Daoy (cell line): Measurements from ENCODE around the gene DHCR7. TPM values are rescaled to one million over a fixed set of nuclear protein-coding genes. Genes with fewer than 3 reads are reported as not detected.

Source experiments
- DNase-seq: peaks from one replicate; pipeline ENCODE4 v3.0.0-alpha.2; 2015; ENCODE audit warnings: low read depth
- total RNA-seq: library from RNA; depleted of rRNA; stranded (reverse); fragments of >200 nt; shearing (Covaris generic); gene quantifications from 2 replicates; pipeline ENCODE4 v1.2.3, GENCODE V29; 2014

The DHCR7 gene
- total RNA-seq, 1 experiment from 2014 or later: 34.9 TPM

DNA sequence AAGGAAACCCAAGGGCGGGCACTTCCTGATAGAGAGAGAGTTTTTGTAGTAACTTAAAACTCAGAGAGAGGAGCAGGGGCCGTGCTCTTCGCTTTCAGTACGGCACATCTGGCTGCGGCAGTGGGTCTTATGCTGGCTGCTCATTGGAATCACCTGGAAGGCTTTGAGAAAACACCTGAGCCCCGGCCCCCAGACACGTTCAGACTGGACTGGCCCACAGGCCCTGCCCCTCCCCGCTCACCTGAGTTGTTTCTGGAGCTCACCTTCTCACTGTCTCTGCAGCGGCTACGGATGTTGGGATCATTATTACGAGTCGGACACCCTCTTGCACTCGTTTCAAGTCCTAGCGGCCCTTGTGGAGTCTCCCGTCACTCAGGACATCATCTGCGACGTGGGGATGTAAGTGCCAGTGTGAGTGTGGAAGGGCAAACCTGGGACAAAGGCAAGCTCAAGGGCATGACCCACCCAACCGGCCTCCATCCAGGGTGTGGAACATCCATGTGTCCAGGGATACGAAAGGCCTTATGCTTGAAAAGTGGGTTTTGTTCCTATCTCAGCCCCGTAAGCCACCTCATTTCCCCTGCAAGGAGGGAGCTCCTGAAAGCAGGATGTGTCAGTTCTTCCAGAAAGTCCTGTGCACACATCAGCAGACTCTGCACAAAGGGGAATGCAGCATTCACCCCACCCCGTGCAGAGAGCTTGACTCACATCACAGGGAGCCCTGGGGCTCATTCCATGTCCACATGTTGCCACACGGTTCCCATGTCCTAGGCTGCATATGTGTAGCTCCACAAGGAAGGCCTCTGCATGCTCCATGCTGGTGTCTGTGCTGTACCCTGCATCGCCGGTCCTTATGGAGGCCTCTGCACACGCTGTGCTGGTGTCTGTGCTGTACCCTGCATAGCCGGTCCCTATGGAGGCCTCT, 10.2 kb upstream of the DHCR7 start:
- DNase-seq: no peak

DNA sequence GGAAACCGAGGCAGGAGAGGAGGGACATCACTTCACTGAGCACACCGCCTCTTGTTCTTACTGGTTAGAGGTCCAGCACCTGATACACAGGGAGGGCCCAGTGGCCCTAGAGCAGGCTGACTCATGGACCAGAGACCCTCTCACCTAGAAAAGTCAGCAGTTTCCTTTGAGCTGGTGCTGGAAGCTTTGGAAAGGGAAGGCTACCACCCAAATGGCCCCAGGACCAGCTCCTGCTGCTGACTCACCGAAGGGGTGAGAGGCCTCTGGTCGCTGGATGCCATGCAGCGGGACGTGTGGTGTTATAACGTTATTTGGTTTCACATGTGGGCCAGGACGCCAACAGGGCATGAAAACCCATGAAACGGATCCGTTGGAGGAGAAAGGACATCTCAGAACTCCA, 8.6 kb upstream of the DHCR7 start:
- no peak for DNase-seq

DNA sequence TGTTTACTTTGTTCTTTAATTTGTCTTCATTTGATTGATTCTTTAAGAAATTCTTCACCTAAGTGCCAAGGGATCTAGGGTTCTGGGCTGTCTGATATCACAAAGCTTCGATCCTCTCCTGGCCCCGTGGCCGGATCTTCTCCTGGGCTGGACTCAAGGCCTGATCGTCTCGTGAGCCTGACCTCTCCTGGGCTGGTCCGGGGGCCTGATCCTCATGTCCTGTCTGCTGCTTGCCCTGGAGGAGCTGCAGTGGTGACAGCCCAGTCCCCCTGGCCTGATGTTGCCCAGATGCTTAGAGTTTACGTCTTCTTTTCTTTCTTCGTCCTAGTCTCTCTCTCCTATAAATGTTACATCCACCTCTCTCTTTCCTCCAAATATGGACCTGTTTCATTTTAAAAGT, 8.1 kb upstream of the DHCR7 start:
- DNase-seq: no peak

DNA sequence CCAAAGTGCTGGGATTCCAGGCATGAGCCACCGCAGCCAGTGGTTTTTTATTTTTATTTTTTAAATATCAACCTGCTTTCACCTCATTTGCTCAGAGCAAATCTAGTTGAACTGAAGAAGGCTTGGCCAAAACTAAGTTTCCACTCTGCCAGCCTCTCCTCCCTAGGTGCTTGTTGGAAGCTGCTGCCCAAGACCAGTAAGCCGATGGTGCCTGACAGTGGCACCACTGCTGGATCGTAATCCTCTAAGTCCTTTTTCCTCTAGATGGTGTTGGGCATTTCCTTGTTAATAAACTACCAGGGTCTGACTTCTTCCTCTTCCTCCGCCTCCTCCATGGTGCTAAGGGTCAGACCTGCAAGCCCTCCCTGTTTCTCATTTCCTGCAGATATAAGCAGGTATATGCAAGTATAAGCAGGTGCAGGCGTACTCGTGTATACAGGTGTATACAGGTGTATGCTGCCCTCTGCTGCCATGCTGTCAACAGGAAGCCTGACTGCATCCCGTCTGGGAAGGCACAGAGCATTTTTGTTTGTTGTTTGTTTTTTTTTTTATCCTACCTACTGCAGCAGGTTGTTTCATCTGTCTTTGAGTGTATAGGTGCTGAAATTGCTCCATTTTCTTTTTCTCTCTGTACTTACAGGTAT, 6.4 kb upstream of the DHCR7 start:
- no peak for DNase-seq

DNA sequence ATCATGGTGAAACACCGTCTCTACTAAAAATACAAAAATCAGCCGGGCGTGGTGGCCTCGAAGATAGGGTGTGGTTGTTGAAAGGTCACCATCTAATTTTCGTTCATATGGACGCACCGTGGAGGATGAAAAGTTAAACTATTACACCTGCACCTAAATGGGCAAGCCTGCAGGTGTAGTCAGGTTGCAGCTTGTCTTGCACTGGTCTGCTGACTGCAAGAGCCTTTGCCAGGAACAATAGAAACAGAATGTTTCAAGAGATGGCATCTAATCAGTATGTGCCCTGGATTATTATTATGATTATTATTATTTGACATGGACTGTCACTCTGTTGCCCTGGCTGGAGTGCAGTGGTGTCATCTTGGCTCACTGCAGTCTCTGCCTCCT, 5.7 kb upstream of the DHCR7 start:
- DNase-seq: no peak

DNA sequence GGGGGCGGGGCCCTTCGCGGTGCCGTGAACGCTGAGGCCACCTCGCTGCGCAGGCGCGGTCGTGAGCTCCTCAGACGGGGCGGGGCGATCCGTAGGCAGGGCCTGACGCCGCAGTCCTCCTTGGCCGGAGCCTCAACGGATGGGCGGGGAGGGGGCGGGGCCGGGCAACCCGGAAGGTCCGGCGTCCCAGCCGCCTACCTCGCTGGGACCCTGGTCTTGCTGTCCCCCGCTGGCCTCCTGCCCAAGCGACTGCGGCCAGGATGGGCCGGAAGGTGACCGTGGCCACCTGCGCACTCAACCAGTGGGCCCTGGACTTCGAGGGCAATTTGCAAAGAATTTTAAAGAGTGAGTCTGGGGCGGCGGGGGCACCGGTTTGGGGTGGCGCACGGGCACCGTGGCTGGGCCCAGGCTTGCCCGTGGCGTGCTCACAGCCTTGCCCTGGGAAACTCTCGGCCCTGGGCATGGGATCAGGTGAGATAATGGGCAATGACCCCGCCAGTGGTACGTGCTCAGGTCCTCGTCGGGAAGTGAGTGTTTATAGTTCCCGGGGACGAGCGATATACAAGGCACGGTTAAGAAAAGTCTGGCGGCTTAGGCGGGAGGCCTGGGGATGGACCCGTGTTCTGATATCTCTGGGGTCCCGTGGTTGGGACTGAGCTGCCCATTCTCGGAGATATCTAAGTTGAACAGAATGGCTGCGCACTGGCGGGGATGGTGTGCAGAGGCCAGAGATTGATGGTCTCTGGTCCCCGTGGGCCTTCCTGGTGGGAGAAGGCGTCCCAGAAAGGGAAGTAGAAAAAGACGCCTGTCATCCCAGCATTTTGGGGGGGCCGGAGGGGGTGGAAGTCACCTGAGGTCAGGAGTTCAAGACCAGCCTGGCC, 5.1 kb upstream of the DHCR7 start, which contains the start of gene NADSYN1:
TSS of gene NADSYN1 (plus strand) at position 167 of the 881 bp plus-strand sequence. CDS start at position 261, 94 bp downstream.
- DNase-seq: peak; percentile 98

DNA sequence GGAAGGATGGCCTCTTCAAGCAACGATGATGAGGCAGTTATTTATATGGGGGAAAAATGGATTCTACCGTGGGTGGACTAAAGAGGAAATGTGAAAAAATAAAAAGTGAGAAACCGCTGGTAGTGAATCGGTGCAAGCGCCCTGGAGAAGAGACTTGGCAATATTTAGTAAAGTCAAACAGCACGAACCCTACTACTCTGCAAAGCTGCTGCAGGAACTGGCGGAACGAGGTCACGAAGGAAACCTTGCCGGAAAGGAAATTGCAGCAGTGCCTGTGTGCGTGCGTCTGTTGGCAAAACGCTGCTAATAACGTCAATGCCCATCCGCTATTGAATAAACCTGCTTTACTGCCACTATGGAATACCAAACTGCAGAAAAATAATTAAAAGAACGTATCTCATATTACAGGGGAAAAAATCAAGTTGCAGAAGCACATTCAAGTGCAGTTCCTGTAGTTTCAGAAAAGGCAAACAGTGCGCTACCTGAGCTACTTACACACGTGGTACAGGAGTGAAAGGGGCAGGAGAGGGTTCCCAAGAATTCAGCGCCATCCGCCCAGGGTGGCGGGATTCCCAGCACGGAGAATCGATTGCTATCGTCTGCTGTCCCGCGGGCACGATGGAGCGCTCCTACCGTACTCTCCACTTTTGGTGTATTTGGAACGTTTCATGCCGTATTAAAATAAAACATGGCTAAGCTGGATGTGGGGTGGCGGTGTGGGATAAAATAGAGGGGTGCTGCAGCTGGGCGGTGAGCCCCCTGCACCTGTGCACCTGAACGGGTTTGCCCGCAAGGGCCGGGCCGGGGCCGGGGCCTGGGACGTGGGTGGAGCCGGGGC, 4.2 kb upstream of the DHCR7 start:
- no peak for DNase-seq

DNA sequence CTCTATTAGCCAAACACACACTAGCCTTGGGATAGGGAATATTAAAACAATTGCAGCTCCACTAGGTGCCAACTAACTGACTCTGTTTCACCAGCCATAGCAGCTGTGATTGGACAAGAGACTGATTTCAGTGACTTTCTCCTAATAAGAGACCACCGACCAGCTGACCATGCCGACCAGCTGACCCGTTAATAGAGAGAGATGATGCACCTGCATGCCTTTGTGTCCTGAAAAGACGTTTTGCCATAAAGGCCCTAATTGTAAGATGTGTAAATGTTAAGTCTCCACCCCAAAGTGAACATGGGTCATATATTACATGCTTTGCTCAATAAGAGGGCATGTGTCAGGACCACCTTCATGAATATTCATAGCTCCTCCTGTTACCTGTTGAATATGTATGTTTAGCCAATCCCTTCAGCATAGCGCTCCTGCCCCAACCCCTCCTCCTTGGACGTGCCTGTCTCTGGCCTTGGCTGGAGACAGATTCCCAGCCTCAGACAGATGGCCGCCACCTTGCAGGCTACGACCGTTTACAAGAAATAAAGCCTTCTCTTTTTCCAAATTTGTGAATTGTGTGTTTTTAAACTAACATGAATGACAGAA, 3.5 kb upstream of the DHCR7 start:
- no peak for DNase-seq

DNA sequence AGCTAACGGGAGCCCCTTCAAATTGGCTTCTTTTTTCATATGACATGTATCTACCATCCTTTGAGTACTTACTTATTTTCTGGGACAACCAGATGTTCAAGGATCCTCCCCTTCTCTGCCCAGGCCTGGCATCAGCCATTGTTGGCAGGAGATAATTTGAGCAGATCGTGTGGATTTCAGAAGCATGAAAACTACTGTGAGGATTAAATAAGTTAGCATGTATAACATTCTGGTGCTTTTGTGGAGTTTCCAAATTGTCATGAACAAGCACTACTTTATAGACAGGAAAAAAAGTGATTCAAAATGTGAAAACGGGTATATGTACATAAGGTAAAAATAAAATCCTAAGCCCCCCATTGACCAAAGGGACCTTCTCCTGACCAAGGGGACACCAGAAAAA, 2.7 kb upstream of the DHCR7 start:
- DNase-seq: no peak

DNA sequence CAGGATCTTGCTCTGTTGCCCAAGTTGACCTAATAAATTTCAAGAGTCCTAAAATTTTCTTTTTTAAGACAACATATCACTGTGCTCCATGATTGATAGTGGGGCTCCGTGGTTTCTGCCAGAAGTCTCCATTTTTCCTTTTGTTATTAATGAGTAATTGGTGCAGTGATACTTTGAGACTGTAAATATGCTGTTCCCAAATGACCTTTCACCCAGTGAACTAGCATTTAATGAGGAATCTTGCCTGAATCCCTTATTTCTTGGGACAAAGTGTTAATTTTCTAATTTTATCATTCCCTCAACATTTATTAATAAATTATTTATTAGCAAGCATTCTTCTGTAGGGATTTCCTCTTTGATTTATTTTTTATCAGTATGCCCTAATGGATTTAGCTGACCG, 2.3 kb upstream of the DHCR7 start:
- no peak for DNase-seq

DNA sequence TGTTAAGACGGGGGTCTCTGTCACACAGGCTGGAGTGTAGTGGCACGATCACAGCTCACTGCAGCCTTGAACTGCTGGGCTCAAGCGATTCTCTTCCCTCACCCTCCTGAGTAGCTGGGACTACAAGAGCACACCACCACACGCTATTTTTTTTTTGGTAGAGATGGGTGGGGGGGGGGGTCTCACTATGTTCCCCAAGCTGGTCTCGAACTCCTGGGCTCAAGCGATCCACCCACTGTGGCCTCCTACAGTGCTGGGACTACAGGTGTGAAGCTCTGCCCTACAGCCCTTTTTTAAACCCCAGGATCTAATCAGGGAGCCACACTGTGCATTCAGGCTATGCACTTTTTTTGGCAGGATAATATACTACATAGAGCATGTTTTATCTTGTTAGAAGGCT, 1.4 kb upstream of the DHCR7 start:
- no peak for DNase-seq

DNA sequence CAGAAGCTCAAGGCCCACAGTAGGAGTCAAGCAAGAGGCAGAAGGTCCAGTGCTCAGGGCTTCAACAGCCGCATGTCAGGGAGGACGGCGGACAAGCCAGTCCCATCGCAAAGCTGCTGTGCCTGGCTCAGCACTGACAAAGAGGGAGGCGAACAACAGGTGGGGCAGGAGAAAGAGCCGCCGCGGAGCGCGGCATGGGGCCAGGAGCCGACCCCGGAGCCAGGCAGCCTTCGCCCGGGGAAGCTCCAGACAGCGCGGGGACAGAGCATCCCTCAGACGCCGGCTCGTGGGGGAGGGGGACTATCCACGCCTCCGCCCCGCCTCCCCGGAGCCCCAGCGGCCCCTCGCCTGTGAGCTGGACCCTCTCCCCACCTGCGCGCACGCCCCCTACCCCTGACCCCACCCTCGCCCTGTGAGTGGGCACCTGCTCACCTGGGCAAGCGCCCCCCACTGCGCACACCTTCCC, 369 bp downstream of the DHCR7 start:
- DNase-seq: no peak

DNA sequence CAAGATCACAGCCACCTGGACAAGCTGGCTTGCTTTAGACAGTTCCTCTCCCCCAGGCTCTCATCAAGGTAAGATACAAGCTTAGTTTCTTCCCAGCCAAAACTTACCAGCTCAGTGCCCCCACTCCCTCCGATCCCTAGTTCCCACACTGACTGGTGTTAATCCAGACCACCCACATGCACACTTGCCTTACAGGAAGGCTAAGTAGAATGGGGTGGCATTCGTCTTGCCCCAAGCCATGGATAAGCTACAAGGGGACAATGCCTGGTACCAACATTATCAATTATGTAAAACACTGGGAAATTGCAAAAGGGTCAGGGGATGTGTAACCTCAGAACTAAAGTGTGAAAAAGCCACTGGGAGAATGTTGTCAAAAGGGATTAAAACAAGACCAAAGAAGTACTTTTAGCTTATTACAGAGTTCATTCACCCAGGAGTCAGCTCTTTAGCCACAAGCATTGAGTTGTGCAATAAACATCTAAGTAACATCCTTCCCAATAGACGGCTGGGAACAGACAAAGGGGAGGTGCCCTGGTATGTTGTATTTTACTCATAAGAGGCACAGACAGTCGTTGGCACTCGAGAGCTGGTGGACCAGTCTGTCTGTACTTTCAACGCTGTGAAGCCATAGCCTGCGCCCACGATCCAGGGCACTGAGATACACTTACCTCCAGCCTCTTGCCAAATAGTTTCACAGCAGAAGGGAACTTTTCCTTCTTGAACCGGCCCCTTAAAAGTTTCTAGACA, 1.1 kb downstream of the DHCR7 start:
- DNase-seq: no peak

DNA sequence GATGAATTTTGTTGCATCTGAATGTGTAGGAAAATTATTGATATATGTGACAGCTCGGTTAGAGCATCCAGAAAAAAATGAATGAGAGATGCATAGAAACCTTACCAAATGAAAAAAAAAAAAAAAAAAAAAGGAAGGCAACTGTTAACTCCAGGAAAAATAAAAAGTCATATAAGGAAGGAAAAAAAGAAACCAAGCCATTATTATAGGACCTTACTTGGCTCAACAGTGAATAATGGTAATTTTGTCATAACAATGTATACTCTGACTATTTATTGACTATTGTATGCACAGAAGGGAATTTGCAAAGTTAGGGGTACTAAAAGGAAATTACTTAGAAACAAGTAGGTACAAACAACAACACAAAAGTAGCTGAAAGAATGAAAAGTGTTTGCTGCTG, 2.0 kb downstream of the DHCR7 start:
- no peak for DNase-seq

DNA sequence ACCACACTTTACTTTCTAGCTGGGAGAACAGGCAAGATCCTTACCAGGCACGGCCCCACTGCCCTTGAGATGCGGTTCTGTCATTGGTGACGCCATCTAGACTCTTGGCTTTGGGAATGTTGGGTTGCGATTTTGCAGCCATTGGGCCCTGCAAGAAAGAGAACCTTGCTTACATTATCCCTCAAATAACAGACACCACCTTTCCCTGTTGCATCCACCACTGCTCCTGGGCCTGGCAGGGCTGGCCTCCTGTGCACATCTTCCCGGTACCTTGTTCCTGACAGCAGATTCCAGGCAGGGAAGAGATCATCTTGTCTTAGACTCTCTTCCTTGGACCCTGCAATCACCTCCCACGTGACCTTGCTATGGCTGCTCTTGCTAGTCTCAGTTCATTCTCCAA, 3.4 kb downstream of the DHCR7 start:
- no peak for DNase-seq

DNA sequence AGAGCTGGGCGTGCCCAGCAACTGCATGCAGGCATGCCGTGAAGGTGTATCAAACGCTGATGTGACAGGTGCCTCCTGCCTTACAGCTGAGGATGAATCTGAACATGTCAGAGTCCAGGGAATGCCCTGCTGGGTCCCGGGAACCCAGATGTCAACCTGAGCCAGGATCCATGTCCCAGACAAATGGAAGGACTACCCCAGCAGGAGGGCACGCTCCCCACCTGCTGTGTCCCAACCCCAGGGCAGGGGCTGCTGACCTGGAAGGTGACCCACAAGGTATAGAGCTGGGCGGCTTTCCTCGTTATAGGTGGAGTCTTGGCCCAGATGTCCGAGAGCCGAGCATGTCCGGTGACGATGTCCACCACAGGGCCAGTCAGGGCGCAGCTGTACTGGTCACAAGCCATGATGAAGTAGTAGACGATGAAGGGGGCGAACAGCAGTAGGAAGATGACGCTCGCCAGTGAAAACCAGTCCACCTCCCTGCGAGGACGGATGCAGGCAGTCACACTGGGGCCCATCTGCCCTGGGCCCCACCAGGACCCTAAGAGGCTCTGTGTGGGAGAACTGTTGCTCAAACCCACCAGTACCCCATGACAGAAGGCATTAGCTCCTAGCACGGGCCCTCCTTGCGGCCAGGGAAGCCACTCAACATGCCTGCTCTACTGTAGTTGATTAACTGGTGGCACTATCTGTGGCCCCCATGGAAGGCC, 4.3 kb downstream of the DHCR7 start:
- DNase-seq: no peak

DNA sequence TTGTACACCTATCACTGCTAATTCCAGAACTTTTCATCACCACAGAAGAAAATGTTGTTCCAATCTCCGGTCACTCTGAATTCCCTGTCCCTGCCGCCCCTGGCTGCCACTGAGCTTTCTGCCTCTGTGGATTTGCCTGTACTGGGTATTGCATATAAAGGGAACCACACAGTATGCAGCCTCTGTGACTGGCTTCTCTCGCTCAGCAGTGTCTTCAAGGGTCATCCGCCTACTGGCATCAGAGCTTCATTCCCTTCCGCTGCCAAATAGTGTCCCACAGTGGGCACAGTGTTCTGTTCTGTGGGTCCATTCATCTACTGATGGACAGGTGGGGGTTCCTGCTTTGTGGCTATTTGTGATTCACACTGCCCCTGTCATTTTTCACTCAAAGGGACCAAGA, 5.3 kb downstream of the DHCR7 start:
- no peak for DNase-seq

DNA sequence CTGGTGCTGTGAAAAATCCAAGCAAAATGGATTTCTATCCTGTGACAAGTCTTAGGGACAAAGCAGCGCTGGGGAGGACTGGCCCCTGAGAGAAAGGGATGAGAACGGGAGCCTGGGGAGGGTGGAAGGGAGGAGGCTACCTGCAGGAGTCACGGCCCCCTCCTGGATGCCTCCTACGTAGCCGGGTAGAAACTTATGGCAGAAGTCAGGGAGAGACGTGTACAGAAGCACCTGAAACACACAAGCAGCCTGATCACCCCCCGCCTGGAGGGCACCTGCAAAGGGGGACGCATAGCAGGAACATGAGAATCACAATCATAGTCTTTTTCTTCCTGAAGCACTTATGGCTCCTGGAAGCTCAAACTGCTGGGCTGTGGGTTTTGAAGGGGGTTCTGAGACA, 6.1 kb downstream of the DHCR7 start:
- no peak for DNase-seq

DNA sequence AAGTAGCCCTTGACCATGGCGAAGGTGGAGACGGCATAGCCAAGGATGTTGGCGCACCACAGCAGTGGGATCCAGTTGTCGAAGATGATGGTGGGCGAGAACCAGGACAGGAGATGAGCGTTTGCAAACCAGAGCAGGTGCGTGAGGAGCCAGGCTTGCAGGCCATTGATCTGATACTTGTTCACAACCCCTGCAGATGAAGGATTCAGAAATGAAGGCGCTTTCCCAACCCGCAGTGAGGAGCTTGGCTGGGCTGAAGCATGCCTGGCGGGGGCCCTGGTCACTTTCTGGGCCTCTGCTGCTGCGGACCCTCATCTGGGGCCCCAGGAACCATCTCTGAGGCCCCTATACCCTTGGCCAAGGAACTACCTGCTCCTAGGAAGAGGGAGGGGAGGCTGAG, 6.9 kb downstream of the DHCR7 start:
- no peak for DNase-seq
